Body of pancreas (tissue), 4 donors: Measurements from ENCODE around the gene ZNF10.

ENCODE experiments used
- POLR2A ChIP-seq, 3 donors: fragments of 450-650 bp; IDR thresholded peaks; one replicate each; pipeline ENCODE4 v1.6.1; 2016; ENCODE audit warnings: antibody characterized with exemption in 3 of 3, mild to moderate bottlenecking in 2 of 3
- TF ChIP-seq, protein P1 (sequence below), 7 experiments: fragments of 450-650 bp in 4 of 7; fragments of 200-600 bp in 3 of 7; sonication (generic) in 3 of 7; IDR thresholded peaks; one replicate each; pipeline ENCODE4 v1.5.1; 2016 to 2019; ENCODE audit warnings: antibody characterized with exemption in 7 of 7

DNA sequence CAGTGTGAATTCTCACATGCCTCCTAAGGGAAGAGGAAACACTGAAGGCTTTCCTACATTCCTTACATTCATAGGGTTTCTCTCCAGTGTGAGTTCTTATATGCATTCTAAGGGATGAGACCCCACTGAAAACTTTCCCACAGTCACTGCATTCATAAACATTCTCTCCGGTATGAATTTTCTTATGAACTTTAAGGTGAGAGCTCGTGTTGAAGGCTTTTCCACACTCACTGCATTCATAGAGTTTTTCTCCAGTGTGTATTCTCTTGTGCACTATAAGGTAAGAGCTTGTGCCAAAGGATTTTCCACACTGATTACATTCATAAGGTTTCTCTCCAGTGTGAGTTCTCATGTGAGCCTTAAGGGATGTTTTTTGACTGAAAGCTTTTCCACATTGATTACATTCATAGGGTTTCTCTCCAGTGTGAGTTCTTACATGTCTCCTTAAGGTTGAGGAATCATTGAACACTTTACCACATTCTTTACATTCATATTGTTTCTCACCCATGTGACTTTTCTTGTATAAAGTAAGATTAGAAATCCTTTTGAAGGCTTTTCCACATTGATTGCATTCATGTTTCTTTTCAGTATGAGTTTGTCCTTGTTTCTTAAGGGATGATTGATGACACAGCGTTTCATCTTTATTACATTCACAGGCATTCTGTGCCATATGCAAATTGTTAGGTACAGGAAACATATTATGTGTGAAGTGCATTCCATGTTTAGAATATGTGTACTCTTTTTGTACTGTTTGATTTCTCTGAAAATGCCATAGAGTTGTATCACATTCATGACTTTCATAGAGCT, 9.8 kb upstream of the ZNF10 start:
- TF ChIP-seq, protein P1, sequence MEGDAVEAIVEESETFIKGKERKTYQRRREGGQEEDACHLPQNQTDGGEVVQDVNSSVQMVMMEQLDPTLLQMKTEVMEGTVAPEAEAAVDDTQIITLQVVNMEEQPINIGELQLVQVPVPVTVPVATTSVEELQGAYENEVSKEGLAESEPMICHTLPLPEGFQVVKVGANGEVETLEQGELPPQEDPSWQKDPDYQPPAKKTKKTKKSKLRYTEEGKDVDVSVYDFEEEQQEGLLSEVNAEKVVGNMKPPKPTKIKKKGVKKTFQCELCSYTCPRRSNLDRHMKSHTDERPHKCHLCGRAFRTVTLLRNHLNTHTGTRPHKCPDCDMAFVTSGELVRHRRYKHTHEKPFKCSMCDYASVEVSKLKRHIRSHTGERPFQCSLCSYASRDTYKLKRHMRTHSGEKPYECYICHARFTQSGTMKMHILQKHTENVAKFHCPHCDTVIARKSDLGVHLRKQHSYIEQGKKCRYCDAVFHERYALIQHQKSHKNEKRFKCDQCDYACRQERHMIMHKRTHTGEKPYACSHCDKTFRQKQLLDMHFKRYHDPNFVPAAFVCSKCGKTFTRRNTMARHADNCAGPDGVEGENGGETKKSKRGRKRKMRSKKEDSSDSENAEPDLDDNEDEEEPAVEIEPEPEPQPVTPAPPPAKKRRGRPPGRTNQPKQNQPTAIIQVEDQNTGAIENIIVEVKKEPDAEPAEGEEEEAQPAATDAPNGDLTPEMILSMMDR (IDR thresholded peaks at IDR 0.05) = no peak
- TF ChIP-seq POLR2A (IDR thresholded peaks at IDR 0.05) = no peak
